HCT116 (cell line): ENCODE measurements around the gene LRRC4.

Source experiments
- CEBPB ChIP-seq: IDR thresholded peaks from 2 replicates; pipeline ENCODE4 v1.6.1; 2012; ENCODE audit warnings: low read depth
- ELF1 ChIP-seq: IDR thresholded peaks from 2 replicates; pipeline ENCODE4 v1.6.1; 2012; ENCODE audit warnings: low read depth, borderline replicate concordance
- EZH2 ChIP-seq: fragments of 200-600 bp; sonication (generic); IDR thresholded peaks from 2 replicates; pipeline ENCODE4 v1.6.1; 2017; ENCODE audit warnings: antibody characterized with exemption, mixed run types
- EZH2phosphoT487 ChIP-seq: fragments of 200-600 bp; IDR thresholded peaks from 2 replicates; pipeline ENCODE4 v1.6.1; 2018; ENCODE audit warnings: antibody characterized with exemption, borderline replicate concordance
- POLR2A ChIP-seq: IDR thresholded peaks from 2 replicates; pipeline ENCODE4 v1.7.0; 2011; ENCODE audit warnings: borderline replicate concordance; ENCODE audit not compliant: insufficient read depth, insufficient read length; ENCODE audit errors: extremely low read depth
- POLR2AphosphoS5 ChIP-seq: IDR thresholded peaks from 2 replicates; pipeline ENCODE4 v1.6.1; 2011; ENCODE audit warnings: mild to moderate bottlenecking, low read depth, low read length, moderate library complexity
- SIN3A ChIP-seq: IDR thresholded peaks from 2 replicates; pipeline ENCODE4 v1.6.1; 2012; ENCODE audit warnings: low read depth
- SRF ChIP-seq: IDR thresholded peaks from 2 replicates; pipeline ENCODE4 v1.6.1; 2012; ENCODE audit warnings: low read depth
- YY1 ChIP-seq: IDR thresholded peaks from 2 replicates; pipeline ENCODE4 v1.6.1; 2011; ENCODE audit warnings: low read length, low read depth, moderate library complexity, mild to moderate bottlenecking; ENCODE audit not compliant: insufficient replicate concordance; ENCODE audit errors: extremely low read depth
- TF ChIP-seq, protein P1 (sequence below), 3 experiments: fragments of 200-600 bp in 1 of 3; sonication (generic) in 1 of 3; IDR thresholded peaks in 2 of 3; conservative IDR thresholded peaks in 1 of 3; 2 replicates each; pipeline ENCODE4 v1.5.1; 2012 to 2017; ENCODE audit warnings: low read depth in 2 of 3, low read length in 2 of 3, antibody characterized with exemption in 1 of 3, borderline replicate concordance in 1 of 3, control low read depth in 1 of 3, mild to moderate bottlenecking in 1 of 3, mixed read lengths in 1 of 3, mixed run types in 1 of 3, moderate library complexity in 1 of 3; ENCODE audit not compliant: insufficient read depth in 1 of 3
- TF ChIP-seq, protein P2 (sequence below): IDR thresholded peaks from 2 replicates; pipeline ENCODE4 v1.6.1; 2012; ENCODE audit warnings: low read depth
- TF ChIP-seq, protein P3 (sequence below): IDR thresholded peaks from 2 replicates; pipeline ENCODE4 v1.6.1; 2012

DNA sequence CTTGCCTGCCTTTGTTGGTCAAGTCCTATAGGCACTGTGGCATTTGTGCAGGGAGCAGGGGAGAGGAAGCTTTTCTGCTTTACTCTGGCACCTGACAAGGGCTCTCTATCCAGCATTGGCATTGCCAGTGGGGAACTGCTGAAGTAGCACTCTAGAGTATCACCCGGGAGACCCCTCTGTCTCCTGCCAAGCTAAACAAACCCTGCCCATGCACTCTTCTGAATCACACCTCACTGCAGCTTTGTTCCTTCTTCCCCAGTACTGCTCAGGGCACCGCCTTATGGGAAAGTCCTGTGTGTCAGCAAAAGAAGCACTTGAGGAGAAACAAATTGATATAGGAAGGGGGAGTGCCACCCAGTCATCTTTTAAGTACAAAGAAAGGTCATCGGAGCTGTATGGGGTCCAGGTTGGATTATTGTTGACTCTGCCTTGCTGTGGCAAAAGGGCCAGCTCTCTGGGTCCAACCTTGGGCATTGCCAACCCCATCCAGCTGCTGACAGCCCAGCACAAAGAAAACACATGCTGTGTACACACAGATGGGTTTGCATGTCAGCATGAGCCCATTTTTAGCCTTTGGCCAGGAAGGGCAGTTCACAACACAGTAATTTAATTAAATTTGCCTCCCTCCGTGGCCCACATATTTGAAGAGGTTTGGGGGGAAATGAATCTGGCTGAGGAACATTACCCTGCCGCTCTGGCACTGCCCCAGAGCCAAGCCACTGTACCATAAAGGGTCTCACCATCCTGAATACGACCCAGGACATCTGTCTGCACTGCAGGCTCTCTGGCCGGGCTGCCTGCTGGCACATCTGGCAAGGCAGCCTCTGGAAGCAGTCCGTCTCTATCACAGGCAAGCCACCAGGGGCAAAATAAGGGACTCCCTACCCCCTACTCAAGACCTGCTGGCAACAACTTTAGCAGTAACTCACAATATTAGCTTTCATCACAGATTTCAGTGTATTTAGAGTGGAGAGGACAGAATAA is 13.1 kb downstream of the LRRC4 start:
- no peak for TF ChIP-seq EZH2
- TF ChIP-seq POLR2A: no peak
- TF ChIP-seq, protein P1, sequence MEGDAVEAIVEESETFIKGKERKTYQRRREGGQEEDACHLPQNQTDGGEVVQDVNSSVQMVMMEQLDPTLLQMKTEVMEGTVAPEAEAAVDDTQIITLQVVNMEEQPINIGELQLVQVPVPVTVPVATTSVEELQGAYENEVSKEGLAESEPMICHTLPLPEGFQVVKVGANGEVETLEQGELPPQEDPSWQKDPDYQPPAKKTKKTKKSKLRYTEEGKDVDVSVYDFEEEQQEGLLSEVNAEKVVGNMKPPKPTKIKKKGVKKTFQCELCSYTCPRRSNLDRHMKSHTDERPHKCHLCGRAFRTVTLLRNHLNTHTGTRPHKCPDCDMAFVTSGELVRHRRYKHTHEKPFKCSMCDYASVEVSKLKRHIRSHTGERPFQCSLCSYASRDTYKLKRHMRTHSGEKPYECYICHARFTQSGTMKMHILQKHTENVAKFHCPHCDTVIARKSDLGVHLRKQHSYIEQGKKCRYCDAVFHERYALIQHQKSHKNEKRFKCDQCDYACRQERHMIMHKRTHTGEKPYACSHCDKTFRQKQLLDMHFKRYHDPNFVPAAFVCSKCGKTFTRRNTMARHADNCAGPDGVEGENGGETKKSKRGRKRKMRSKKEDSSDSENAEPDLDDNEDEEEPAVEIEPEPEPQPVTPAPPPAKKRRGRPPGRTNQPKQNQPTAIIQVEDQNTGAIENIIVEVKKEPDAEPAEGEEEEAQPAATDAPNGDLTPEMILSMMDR (IDR thresholded peaks at IDR 0.05 in 2 of 3, conservative IDR thresholded peaks at IDR 0.05 in 1 of 3; ENCODE audit: borderline replicate concordance in 1 of 3, insufficient read depth in 1 of 3, low read depth in 2 of 3, low read length in 2 of 3): no peak
- TF ChIP-seq CEBPB: no peak
- no peak for TF ChIP-seq EZH2phosphoT487
- no peak for TF ChIP-seq YY1
- TF ChIP-seq POLR2AphosphoS5: no peak
- no peak for TF ChIP-seq SRF
- TF ChIP-seq ELF1: no peak
- no peak for TF ChIP-seq SIN3A
- TF ChIP-seq, protein P2, sequence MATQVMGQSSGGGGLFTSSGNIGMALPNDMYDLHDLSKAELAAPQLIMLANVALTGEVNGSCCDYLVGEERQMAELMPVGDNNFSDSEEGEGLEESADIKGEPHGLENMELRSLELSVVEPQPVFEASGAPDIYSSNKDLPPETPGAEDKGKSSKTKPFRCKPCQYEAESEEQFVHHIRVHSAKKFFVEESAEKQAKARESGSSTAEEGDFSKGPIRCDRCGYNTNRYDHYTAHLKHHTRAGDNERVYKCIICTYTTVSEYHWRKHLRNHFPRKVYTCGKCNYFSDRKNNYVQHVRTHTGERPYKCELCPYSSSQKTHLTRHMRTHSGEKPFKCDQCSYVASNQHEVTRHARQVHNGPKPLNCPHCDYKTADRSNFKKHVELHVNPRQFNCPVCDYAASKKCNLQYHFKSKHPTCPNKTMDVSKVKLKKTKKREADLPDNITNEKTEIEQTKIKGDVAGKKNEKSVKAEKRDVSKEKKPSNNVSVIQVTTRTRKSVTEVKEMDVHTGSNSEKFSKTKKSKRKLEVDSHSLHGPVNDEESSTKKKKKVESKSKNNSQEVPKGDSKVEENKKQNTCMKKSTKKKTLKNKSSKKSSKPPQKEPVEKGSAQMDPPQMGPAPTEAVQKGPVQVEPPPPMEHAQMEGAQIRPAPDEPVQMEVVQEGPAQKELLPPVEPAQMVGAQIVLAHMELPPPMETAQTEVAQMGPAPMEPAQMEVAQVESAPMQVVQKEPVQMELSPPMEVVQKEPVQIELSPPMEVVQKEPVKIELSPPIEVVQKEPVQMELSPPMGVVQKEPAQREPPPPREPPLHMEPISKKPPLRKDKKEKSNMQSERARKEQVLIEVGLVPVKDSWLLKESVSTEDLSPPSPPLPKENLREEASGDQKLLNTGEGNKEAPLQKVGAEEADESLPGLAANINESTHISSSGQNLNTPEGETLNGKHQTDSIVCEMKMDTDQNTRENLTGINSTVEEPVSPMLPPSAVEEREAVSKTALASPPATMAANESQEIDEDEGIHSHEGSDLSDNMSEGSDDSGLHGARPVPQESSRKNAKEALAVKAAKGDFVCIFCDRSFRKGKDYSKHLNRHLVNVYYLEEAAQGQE: no peak
- TF ChIP-seq, protein P3, sequence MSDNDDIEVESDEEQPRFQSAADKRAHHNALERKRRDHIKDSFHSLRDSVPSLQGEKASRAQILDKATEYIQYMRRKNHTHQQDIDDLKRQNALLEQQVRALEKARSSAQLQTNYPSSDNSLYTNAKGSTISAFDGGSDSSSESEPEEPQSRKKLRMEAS: no peak
